H1 (cell line): ENCODE results near the gene ADK. TPM values are rescaled to one million over a fixed set of nuclear protein-coding genes. Genes with fewer than 3 reads are reported as not detected.

Source experiments
- CTCF ChIA-PET: fragments of 300-600 bp; sonication (Branson Sonifier 250); formaldehyde crosslinking; loops from one replicate; lab custom pipeline; 2021; ENCODE audit not compliant: partially characterized antibody; lab: Charles Lee
- POLR2A ChIA-PET: fragments of 300-600 bp; sonication (Branson Sonifier 250); formaldehyde crosslinking; loops from one replicate; lab custom pipeline; 2021; ENCODE audit warnings: inconsistent platforms; ENCODE audit not compliant: partially characterized antibody; lab: Charles Lee
- DNase-seq, 2 experiments: peaks; one replicate each; pipeline versions ENCODE4 v3.0.0 to v3.0.0-alpha.2; 2010 to 2022; ENCODE audit warnings: low spot score in 2 of 2, low read depth in 1 of 2, mixed read lengths in 1 of 2
- FAIRE-seq: peaks from 2 replicates; lab custom pipeline; 2011; peaks lifted over from hg19 to GRCh38; lab: Jason Lieb, UNC
- H2AFZ ChIP-seq: 2 replicates; pipeline ENCODE4 v1.8.1; 2012; ENCODE audit warnings: low read length, inconsistent platforms
- H2AK5ac ChIP-seq: 2 replicates; pipeline ENCODE4 v1.6.1; 2013; ENCODE audit warnings: low read depth, low read length
- H2BK120ac ChIP-seq: replicated peaks from 2 replicates; pipeline ENCODE3; 2013; ENCODE audit warnings: low read depth, low read length, inconsistent platforms
- H2BK12ac ChIP-seq: 2 replicates; pipeline ENCODE4 v1.6.1; 2013; ENCODE audit warnings: low read depth, low read length
- H2BK15ac ChIP-seq: 2 replicates; pipeline ENCODE4 v1.6.1; 2013; ENCODE audit warnings: low read length
- H2BK20ac ChIP-seq: 2 replicates; pipeline ENCODE4 v1.6.1; 2013; ENCODE audit warnings: low read length
- H2BK5ac ChIP-seq: 2 replicates; pipeline ENCODE4 v1.6.1; 2013; ENCODE audit warnings: low read depth, low read length
- H3K14ac ChIP-seq: 2 replicates; pipeline ENCODE4 v1.6.1; 2013; ENCODE audit warnings: inconsistent platforms; ENCODE audit not compliant: insufficient read length
- H3K18ac ChIP-seq: 2 replicates; pipeline ENCODE4 v1.6.1; 2013; ENCODE audit warnings: low read length; ENCODE audit errors: extremely low read depth
- H3K23ac ChIP-seq: 2 replicates; pipeline ENCODE4 v1.6.1; 2013; ENCODE audit warnings: inconsistent platforms; ENCODE audit not compliant: insufficient read length
- H3K23me2 ChIP-seq: 2 replicates; pipeline ENCODE4 v1.6.1; 2013; ENCODE audit warnings: low read depth, low read length
- H3K27ac ChIP-seq: 2 replicates; pipeline ENCODE4 v1.6.1; 2011; ENCODE audit warnings: low read depth, low read length, inconsistent platforms
- H3K27me3 ChIP-seq, 4 experiments: replicated peaks in 1 of 4; 1 replicate in 1 of 4; 2 replicates in 3 of 4; pipeline versions ENCODE4 v1.6.1 to v1.8.1; 2011 to 2013; ENCODE audit warnings: low read length in 3 of 4, mild to moderate bottlenecking in 3 of 4, inconsistent platforms in 2 of 4, mixed read lengths in 2 of 4, moderate library complexity in 1 of 4; ENCODE audit not compliant: control insufficient read depth in 3 of 4, insufficient read depth in 3 of 4; ENCODE audit errors: extremely low read depth in 1 of 4
- H3K36me3 ChIP-seq, 4 experiments: 2 replicates each; pipeline versions ENCODE4 v1.6.1 to v1.8.1; 2011 to 2013; ENCODE audit warnings: mild to moderate bottlenecking in 4 of 4, low read length in 3 of 4, moderate library complexity in 2 of 4, control low read depth in 1 of 4, inconsistent platforms in 1 of 4; ENCODE audit not compliant: insufficient read depth in 4 of 4, control insufficient read depth in 2 of 4
- H3K4ac ChIP-seq: replicated peaks from 2 replicates; pipeline ENCODE3; 2013; ENCODE audit warnings: low read length, low read depth, mixed read lengths, inconsistent platforms; ENCODE audit not compliant: insufficient read length
- H3K4me1 ChIP-seq, 4 experiments: replicated peaks in 1 of 4; 1 replicate in 1 of 4; 2 replicates in 3 of 4; pipeline versions ENCODE4 v1.6.1 to v1.8.1; 2011 to 2013; ENCODE audit warnings: low read length in 3 of 4, inconsistent platforms in 2 of 4, mixed read lengths in 1 of 4; ENCODE audit not compliant: insufficient read depth in 4 of 4, control insufficient read depth in 3 of 4
- H3K4me2 ChIP-seq, 2 experiments: 2 replicates each; pipeline versions ENCODE4 v1.6.1 to v1.8.1; 2011 to 2013; ENCODE audit warnings: low read depth in 2 of 2, low read length in 2 of 2, control low read depth in 1 of 2, inconsistent platforms in 1 of 2, mild to moderate bottlenecking in 1 of 2; ENCODE audit not compliant: insufficient read depth in 1 of 2
- H3K4me3 ChIP-seq, 4 experiments: fragments of 200-600, 300-600 bp in 1 of 4; sonication (generic), shearing (Covaris generic), sonication (Bioruptor Twin) in 1 of 4; 2 replicates each; pipeline versions ENCODE4 v1.5.1 to v1.8.1; 2011 to 2016; ENCODE audit warnings: low read length in 4 of 4, low read depth in 3 of 4, control low read depth in 2 of 4, inconsistent platforms in 2 of 4, mild to moderate bottlenecking in 2 of 4, mixed read lengths in 1 of 4, moderate library complexity in 1 of 4; ENCODE audit not compliant: insufficient read depth in 2 of 4; ENCODE audit errors: extremely low read depth in 1 of 4
- H3K56ac ChIP-seq: replicated peaks from 2 replicates; pipeline ENCODE3; 2013; ENCODE audit warnings: low read depth, mild to moderate bottlenecking, mixed read lengths, low read length, inconsistent platforms; ENCODE audit not compliant: insufficient read length
- H3K79me1 ChIP-seq: 2 replicates; pipeline ENCODE4 v1.6.1; 2013; ENCODE audit warnings: low read depth, low read length, control low read depth
- H3K79me2 ChIP-seq, 2 experiments: 2 replicates each; pipeline versions ENCODE4 v1.6.1 to v1.8.1; 2012 to 2013; ENCODE audit warnings: low read length in 2 of 2, mild to moderate bottlenecking in 2 of 2, inconsistent platforms in 1 of 2; ENCODE audit not compliant: insufficient read depth in 2 of 2, control insufficient read depth in 1 of 2
- H3K9ac ChIP-seq, 4 experiments: replicated peaks in 1 of 4; 1 replicate in 1 of 4; 2 replicates in 3 of 4; pipeline versions ENCODE4 v1.6.1 to v1.8.1; 2011 to 2013; ENCODE audit warnings: low read depth in 3 of 4, low read length in 3 of 4, control low read depth in 2 of 4, mild to moderate bottlenecking in 2 of 4, moderate library complexity in 2 of 4, inconsistent platforms in 1 of 4; ENCODE audit errors: extremely low read depth in 1 of 4
- H3K9me3 ChIP-seq, 2 experiments: 2 replicates each; pipeline versions ENCODE4 v1.6.1 to v1.8.1; 2012 to 2013; ENCODE audit warnings: mild to moderate bottlenecking in 2 of 2, moderate library complexity in 2 of 2, control low read depth in 1 of 2, inconsistent platforms in 1 of 2, low read depth in 1 of 2, low read length in 1 of 2, mixed read lengths in 1 of 2; ENCODE audit not compliant: insufficient read depth in 2 of 2
- H4K20me1 ChIP-seq, 2 experiments: replicated peaks in 1 of 2; 2 replicates each; pipeline versions ENCODE3 to v1.8.1; 2011 to 2013; ENCODE audit warnings: inconsistent platforms in 2 of 2, low read length in 2 of 2, mild to moderate bottlenecking in 1 of 2; ENCODE audit not compliant: insufficient read depth in 2 of 2, control insufficient read depth in 1 of 2
- H4K5ac ChIP-seq: 2 replicates; pipeline ENCODE4 v1.6.1; 2013; ENCODE audit warnings: low read length, low read depth, mixed read lengths, inconsistent platforms; ENCODE audit not compliant: insufficient read length
- H4K8ac ChIP-seq: 2 replicates; pipeline ENCODE4 v1.8.0; 2013; ENCODE audit warnings: mild to moderate bottlenecking, moderate library complexity, low read length, inconsistent platforms; ENCODE audit not compliant: insufficient read depth; ENCODE audit errors: extremely low read depth
- H4K91ac ChIP-seq: replicated peaks from 2 replicates; pipeline ENCODE3; 2013; ENCODE audit warnings: low read length, mixed read lengths, inconsistent platforms; ENCODE audit not compliant: insufficient read length
- ASH2L ChIP-seq: fragments of 200-600, 300-600 bp; sonication (generic); IDR thresholded peaks from one replicate; pipeline ENCODE4 v1.7.1; 2017; ENCODE audit warnings: low read length
- ATF3 ChIP-seq: IDR thresholded peaks from 2 replicates; pipeline ENCODE4 v1.6.1; 2011; ENCODE audit warnings: low read depth, mild to moderate bottlenecking, low read length; ENCODE audit not compliant: insufficient read depth
- CHD1 ChIP-seq: IDR thresholded peaks from 2 replicates; pipeline ENCODE4 v1.6.1; 2012; ENCODE audit warnings: low read depth, low read length, improper control_type of control experiment
- CHD2 ChIP-seq: IDR thresholded peaks from 2 replicates; pipeline ENCODE4 v1.6.1; 2012; ENCODE audit warnings: low read length, improper control_type of control experiment
- E2F6 ChIP-seq: IDR thresholded peaks from 2 replicates; pipeline ENCODE4 v1.6.1; 2012; ENCODE audit warnings: inconsistent platforms
- PHF8 ChIP-seq: fragments of 200-600 bp; sonication (generic); conservative IDR thresholded peaks from 2 replicates; pipeline ENCODE4 v1.7.1; 2012; ENCODE audit warnings: low read depth, mild to moderate bottlenecking, inconsistent platforms, low read length, moderate library complexity
- TCF12 ChIP-seq: IDR thresholded peaks from 2 replicates; pipeline ENCODE4 v1.6.1; 2011; ENCODE audit warnings: low read depth, mild to moderate bottlenecking, low read length
- WGBS, 2 experiments: shearing (Covaris generic) in 1 of 2; methylation state at CpG; one replicate each; pipeline versions ENCODE4 v1.1.6 to v1.1.7; 2013 to 2015; ENCODE audit warnings: low lambda C conversion rate in 2 of 2, mixed read lengths in 2 of 2, inconsistent platforms in 1 of 2, low coverage in 1 of 2, missing lambda C conversion rate in 1 of 2; ENCODE audit not compliant: insufficient replicate concordance in 2 of 2, insufficient coverage in 1 of 2, insufficient read length in 1 of 2; ENCODE audit errors: extremely low coverage in 1 of 2, missing lambda C conversion rate in 1 of 2; 5-methylcytosine and 5-hydroxymethylcytosine counted together
- polyA plus RNA-seq, 7 experiments: library from polyadenylated mRNA; depleted of rRNA in 3 of 7; stranded (reverse) in 5 of 7; unstranded in 2 of 7; fragments of >200 nt in 5 of 7; fragments of 200-250 nt in 2 of 7; gene quantifications; 1 replicate in 5 of 7; 2 replicates in 1 of 7; 4 replicates in 1 of 7; pipeline versions ENCODE4 v1.2.1 to v1.2.3, GENCODE V29; 2011 to 2013; ENCODE audit warnings: missing spikeins in 2 of 7, mixed read lengths in 2 of 7
- total RNA-seq: library from RNA; stranded (reverse); fragmentation: NEBNext Ultra II Directional; extraction: Animal tissue kit (Norgen Biotek cat#: 25700); gene quantifications from 2 replicates; pipeline ENCODE4 v1.2.1, GENCODE V29; 2021

The ADK gene
- total and polyA plus RNA-seq, 2 of the 8 experiments (the other 6 are each of a cell fraction or from before 2014, with no cell fraction given) = 12.3 to 42.4 TPM

GRCh38 chr10:74140553-74140952 is 10.5 kb upstream of the ADK start:
- FAIRE-seq = no peak
- H4K20me1 ChIP-seq = peaks cover 1 to 2% of the 10 kb centered on the region in 2 experiments
- H3K27ac ChIP-seq = no peak overlapping the region
- H3K79me1 ChIP-seq = peaks cover 2% of the 10 kb centered on the region; the same call in 1 of the 2 replicates
- no peaks in the 10 kb centered on the region for H3K9me3 ChIP-seq
- H3K27me3 ChIP-seq = no peaks in the 10 kb centered on the region
- peaks cover 0 to 24% (median 11%) of the 10 kb centered on the region in 4 experiments; a peak in 7 of 8 replicates for H3K36me3 ChIP-seq
- no peak overlapping the region for H2BK15ac ChIP-seq
- no peak for DNase-seq
- no peak overlapping the region for H4K91ac ChIP-seq
- no peak overlapping the region for H2BK5ac ChIP-seq
- no peak overlapping the region for H2BK12ac ChIP-seq
- no peak overlapping the region for H2AFZ ChIP-seq
- no peak overlapping the region for H3K23ac ChIP-seq
- H3K23me2 ChIP-seq = no peaks in the 10 kb centered on the region
- no peak overlapping the region for H3K4ac ChIP-seq
- H3K79me2 ChIP-seq = peaks cover 0 to 12% of the 10 kb centered on the region in 2 experiments; a peak in 2 of 4 replicates
- H4K5ac ChIP-seq = no peak overlapping the region
- H3K4me1 ChIP-seq = no peaks in the 10 kb centered on the region
- no peak overlapping the region for H2AK5ac ChIP-seq
- POLR2A ChIA-PET = no interaction called here
- no peak overlapping the region for H3K18ac ChIP-seq
- no peak overlapping the region for H3K14ac ChIP-seq
- H3K56ac ChIP-seq = no peak overlapping the region
- H3K4me3 ChIP-seq = no peak overlapping the region
- no peak overlapping the region for H3K9ac ChIP-seq
- CTCF ChIA-PET = no interaction called here
- TF ChIP-seq ASH2L (no peak), CHD1 (no peak), ATF3 (no peak), PHF8 (no peak), TCF12 (no peak), E2F6 (no peak), CHD2 (no peak)
- no peak overlapping the region for H2BK120ac ChIP-seq
- H2BK20ac ChIP-seq = no peak overlapping the region
- no peak overlapping the region for H4K8ac ChIP-seq
- H3K4me2 ChIP-seq = no peak overlapping the region
- 100% methylated on average over 2 of the region's 2 CpGs; no CpG with 5 or more reads in 1 of the 2 experiments for WGBS, 2 experiments
